Dermis blood vessel endothelial cell (primary cell): ENCODE results near the gene DHRS2. TPM values are rescaled to one million over a fixed set of nuclear protein-coding genes. Genes with fewer than 3 reads are reported as not detected.

Source experiments
- DNase-seq: peaks from one replicate; pipeline ENCODE4 v3.0.0; 2010
- total RNA-seq: library from RNA; depleted of rRNA; stranded (reverse); fragments of >200 nt; gene quantifications from 2 replicates; pipeline ENCODE4 v1.2.3, GENCODE V29; 2014

Gene DHRS2
- total RNA-seq, 1 donor from 2014 or later = 0.51 TPM

DNA sequence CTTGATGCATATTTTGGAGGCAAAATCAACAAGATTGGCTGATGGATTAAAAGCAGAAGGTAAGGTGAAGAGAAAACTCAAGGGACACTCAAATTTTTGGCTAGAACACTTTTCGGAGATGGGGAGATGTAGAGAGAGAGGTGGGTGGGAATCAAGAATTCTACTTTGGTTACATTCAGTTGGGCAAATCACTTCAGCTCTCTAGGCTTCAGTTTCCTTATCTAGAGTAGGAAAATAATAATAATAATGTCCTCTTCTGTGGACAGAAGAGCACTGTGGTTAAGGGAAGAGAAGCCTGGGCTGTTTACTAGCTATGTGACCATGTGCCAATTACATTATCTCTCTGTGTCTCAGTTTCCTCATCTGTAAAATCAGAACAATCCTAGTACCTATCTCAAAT is 23.4 kb upstream of the DHRS2 start:
- no peak for DNase-seq

DNA sequence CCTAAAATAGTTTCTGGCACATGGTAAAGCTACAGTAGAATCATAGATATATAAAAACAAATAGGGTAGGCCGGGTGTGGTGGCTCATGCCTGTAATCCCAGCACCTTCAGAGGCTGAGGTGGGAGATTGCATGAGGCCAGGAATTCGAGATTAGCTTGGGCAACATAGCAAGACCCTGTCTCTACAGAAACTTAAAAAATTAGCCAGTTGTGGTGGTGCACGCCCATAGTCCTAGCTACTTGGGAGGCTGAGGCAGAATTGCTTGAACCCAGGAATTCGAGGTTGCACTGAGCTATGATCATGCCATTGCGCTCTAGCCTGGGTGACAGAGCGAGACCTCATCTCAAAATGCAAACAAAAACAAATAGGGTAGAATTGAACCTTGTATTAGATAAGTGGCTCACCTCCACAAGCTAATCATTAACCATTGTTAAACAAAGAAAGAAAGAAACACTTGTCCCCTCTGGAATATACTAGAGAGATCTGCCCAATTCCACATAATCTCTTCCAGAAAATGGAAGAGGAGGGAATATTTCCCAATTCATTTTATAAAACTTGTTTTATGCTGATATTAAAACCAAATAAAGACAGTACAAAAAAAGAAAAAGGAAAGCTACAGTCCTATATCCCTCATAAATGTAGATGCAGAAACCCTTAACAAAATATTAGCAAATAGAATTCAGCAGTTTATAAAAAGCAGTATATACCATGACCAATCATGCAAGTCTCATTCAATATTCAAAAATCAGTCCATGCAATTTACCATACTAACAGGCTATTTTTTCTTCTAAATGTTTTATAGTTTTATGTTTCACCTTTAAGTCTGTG is 22.7 kb upstream of the DHRS2 start:
- DNase-seq = no peak

DNA sequence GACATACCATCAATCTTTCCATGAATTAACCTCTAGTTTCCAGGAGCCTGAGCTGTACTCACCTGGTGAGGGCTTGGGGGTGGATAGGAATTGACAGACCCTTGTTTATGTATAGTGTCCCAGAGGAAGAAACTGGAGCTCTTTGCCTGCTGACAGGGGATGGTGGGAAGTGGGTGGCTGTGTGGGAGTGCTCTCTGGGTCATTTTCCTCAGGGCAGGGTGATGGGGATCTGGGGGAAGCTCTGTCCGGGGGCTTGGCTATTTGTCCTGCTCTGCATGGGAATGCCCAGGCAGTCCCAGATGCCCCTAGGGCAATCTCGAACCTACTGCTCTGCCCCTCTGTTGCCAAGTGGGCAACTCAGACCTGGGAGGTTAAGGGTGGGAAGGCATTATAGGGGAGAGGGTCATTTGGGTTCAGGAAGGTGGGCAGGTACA is 21.8 kb upstream of the DHRS2 start:
- no peak for DNase-seq

DNA sequence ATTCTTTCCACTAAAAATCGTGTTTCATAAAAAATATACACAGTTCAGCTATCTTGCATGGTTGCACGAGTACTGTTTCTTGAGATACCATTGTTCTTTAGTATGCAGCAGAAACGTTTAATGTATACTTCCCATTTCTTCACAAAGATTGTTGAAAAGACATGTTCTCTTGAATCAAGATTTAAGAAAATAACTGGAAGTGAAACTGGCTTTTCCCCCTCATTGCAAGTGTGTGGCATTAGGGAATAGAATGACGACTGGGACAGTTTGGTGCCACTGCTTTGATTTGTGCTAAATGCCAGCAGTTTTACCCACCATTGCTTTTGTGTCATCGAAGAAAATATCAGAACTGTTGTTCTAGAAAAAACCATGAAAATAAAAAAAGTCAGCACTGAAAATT is 20.3 kb upstream of the DHRS2 start:
- no peak for DNase-seq

DNA sequence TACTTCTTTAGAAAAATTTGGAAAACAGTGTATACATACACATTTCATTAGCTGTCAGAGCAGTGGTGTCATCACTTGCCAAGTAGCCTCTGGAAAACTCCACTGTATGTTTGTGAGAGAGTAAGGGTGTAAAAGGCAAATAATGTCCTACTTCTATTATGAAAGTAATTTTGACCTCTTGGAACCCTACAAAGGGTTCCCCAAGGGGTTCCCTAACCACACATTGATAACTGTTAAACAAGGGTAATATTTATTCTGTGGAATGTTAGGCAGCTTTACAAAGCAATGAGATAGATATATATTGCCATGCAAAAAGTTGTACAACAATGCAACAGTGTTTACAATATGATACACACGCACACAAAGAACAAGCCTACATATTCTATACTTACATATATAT is 18.6 kb upstream of the DHRS2 start:
- no peak for DNase-seq

GRCh38 chr14:23618415-23618988 is 17.7 kb upstream of the DHRS2 start:
- no peak for DNase-seq

DNA sequence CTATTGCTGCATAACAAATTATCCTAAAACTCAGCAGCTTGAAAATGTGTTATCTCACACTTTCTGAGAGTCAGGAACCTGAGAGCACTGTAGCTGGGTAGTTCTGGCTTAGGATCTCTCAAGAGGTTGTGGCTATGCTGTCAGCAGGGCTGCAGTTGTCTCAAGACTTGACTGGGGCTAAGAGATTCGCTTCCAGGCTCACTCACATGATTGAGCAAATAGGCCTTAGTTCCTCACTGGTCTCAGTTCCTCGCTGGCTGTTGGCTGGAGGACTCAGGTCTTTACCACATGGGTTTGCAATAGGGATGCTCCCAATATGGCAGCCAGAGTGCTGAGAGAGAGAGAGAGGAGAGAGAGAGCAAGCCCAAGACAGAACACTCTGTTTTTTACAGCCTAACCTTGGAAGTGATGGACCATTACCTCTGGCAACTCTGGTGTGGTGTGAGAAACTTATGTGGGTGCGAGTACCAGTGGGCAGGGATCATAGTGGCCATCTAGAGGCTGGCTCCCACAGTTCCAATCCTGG is 15.9 kb upstream of the DHRS2 start:
- no peak for DNase-seq

DNA sequence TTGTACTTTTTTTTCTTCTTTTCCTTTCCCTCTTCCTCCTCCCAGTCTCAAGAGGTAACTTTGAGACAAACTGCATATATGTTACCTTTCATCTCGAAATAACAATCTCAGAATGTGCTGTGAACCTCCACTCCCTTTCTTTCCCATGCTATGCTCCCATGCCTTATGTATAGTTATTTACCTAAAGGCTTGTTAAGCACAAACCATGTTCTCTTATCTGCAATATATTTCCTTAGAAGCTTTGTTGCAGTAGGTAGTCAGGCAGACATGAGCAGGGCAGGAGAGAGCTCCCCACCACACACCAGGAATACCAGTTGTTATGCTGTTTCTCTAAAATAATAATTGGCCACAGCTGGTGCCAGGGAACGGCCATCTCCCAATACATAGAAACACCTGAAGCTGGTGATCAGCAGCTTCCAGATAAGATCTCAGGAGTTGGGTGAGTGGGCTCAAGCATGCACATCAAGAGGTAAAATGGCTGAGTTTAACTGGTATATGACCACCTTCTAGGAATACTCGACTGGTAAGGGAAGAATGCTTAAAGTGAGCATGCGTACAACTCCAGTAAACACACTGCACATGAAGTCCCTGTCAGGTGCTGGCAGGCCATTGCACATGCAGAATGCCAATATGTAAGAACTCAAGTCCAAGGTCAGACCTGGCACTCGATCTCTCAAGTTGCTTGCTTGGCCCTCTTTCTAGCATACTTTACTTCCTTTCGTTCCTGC is 14.8 kb upstream of the DHRS2 start:
- no peak for DNase-seq

- DNase-seq = no peak
These were observed 14.0 kb upstream of the DHRS2 start for GRCh38 chr14:23621932-23622730.

GRCh38 chr14:23622990-23623389 is 13.2 kb upstream of the DHRS2 start:
- no peak for DNase-seq

GRCh38 chr14:23623962-23624361 is 12.2 kb upstream of the DHRS2 start:
- DNase-seq = no peak

- no peak for DNase-seq
These were observed 11.2 kb upstream of the DHRS2 start for GRCh38 chr14:23624830-23625404.

DNA sequence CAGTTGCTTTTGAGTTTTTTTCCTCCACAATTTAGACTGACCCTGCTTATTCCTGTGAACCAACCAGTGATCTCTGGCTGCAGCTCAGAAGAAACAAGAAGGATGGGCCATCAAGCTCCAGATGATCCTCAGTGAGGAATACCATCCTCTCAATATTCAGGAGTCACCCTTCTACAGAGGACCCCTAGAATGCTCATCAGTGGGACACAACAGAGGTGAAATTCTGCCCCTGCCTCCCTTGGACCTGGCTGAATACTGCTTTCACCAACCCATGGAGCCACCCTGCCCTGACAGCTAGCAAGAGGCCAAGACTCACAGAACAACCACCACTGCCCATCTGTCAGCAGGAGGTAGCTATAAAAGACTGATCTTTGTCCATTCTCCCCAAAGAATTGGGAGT is 9.2 kb upstream of the DHRS2 start:
- no peak for DNase-seq

DNA sequence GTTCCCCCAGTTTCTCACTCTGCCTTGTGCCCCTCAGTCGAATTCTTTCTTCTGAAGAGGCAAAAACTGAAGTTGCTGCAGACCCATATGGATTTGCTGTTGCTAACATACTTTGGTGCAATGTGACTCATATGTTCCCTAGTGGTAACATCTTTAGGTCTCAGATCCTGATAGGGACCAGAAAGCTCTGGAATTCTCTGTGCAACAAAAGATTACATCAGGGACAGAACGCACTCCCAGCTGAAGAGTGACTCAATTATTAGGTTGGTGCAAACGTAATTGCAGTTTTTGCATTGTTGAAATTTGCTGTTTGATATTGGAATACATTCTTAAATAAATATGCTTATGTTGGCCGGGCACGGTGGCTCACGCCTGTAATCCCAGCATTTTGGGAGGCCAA is 8.2 kb upstream of the DHRS2 start:
- DNase-seq = no peak

GRCh38 chr14:23629204-23629603 is 7.0 kb upstream of the DHRS2 start:
- no peak for DNase-seq

GRCh38 chr14:23629832-23630396 is 6.2 kb upstream of the DHRS2 start:
- no peak for DNase-seq

- no peak for DNase-seq
These were observed 5.5 kb upstream of the DHRS2 start for GRCh38 chr14:23630687-23631086.

GRCh38 chr14:23631234-23631633 is 4.9 kb upstream of the DHRS2 start:
- DNase-seq = no peak

DNA sequence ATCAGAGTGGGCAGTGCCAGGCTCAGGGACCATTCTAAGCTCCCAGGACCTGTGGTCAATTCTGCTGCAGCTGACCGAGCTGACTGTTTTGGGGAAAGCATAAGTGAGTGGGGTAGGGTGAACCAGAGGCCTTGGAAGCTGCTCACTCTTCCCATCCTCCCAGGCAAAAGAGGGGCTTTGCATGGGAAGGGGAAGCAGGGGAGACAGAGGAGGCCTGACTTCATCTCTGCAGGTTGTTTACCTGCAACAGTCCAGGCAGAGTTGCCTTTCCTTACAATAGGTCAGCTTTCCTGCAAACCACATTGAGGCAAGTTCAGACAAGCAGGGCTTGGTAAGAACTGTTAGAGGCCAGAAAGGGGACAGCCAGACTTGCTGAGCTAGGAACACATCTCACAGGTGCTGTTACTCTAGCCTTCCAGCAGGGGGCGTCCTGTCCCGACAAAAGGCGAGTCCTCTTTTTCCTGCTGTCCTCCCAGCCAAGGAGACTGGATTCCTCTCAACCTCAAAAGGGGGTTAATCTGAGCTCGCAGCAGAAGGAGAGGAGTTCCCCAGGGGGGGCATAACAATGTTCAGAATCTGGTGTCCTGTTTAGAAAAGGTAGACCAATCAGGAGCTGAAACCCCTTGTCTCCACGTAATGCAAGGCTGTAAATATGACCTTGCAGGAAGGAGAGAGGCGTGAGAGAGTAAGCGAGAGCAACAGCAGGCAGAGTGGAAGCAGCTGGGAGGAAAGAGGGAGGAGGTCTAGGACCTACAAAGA is 4.3 kb upstream of the DHRS2 start:
- DNase-seq = peak; percentile 83

DNA sequence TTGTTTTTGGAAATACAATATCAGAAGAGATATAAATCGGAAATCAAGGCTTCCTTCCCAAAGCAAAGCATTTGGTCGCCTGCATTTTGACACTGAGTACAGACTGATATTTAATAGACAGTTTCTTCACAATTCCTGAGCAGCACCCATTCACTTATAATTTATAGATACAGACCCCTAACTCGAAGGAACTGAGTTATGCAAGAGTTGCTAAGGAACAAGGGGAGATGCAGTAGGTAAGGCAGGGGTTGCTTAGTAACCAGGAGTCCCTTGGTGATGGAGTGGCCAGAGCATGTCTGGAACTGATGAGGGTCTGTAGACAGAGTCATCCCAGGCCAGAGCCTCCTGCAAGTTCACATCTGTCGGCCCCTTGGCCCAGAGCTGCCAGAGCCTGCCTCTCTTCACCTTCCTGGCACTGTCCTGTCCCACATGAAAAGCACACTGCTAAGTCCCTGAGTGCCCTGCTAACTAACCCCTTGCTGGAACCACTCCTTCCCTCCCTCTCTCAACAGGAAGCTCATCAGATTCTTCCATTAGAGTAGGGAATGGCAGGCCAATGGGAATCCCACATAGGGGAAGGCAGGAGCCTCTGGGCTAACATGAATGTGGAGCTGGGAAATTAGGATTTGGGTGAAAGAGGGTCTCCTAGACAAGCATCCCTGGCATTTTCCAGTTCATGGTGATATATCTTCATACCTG is 3.6 kb upstream of the DHRS2 start:
- peak; percentile 8 for DNase-seq
